Brain pericyte (primary cell): Measurements from ENCODE around the gene SLC25A6.
"Not testable (repeated sequence)": the region's sequence is repeated elsewhere in the genome, so short reads cannot be mapped to it uniquely, and the experiment has no call there.

Experiments used
- DNase-seq: peaks from one replicate; pipeline ENCODE4 v3.0.0-alpha.2; 2012; ENCODE audit warnings: low read depth, low spot score

The SLC25A6 gene

GRCh38 chrX:1390621-1391369, 1.1 kb downstream of the SLC25A6 start:
- no peak for DNase-seq

DNA sequence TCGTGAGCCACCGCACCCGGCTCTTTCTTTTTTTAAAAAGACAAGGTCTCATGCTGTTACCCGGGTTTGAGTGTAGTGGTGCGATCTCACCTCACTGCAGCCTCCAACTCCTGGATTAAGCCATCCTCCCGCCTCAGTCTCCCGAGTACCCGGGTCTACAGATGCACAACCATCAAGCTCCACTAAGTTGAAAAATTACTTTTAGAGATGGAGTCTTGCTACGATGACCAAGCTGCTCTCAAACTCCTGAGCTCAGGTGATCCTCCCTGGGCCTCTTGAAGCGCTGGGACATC, 2.0 kb downstream of the SLC25A6 start:
- no peak for DNase-seq

GRCh38 chrX:1389181-1389992, 2.5 kb downstream of the SLC25A6 start:
- DNase-seq = no peak

GRCh38 chrX:1388651-1389050, 3.3 kb downstream of the SLC25A6 start:
- no peak for DNase-seq

DNA sequence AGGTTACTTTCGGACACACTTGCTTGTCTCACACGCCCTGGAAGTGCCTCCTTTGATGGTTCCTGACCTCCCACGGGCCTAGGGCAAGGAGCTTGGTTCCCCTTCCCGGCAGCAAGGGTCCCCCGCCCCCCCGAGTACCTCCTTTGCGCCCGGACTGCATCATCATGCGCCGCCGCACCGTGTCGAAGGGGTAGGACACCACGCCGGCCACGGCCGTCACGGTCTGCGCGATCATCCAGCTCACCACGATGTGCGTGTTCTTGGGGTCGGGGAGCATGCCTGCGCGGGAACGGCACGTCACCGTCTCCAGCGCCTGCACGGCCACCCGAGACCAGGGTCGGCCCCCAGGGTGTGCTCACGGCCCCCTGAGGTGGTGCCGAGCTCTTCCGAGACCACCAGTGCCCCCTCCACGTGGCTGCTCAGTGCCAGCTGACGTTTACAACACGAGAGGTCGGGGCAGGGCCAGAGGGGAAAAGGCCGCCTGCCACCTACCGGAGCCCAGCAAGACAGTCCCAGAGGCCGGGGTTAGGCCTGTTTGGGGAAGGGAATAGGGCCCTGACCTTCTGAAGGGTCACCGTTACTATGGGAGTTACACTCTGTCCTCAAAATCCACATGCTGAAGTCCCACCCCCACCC, 4.7 kb downstream of the SLC25A6 start:
- DNase-seq = no peak

GRCh38 chrX:1386338-1387127, 5.4 kb downstream of the SLC25A6 start:
- no peak for DNase-seq

GRCh38 chrX:1385253-1386223, 6.4 kb downstream of the SLC25A6 start:
- DNase-seq = peak; percentile 44

DNA sequence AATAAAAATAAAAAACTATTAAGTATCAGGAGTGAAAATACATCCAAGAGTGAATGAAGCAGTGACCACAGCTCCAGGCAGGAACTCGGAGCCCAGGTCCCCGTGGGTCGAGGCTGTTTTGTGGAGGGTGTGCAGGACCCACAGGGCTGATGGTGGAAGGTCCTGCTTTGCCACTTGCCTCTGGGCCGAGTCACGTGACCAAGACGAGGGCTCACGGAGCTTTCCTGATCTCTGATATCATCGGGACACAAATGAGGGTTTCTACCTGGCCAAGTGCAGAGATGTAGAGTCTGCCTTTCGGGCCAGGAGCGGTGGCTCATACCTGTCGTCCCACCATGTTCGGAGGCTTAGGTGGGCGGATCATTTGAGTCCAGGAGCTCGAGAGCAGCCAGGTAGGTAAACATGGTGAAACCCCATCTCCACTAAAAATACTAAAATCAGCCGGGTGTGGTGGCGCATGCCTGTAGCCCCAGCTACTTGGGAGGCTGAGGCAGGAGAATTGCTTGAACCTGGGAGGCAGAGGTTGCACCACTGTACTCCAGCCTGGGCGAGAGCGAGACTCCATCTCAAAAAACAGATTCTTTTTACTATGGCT, 7.2 kb downstream of the SLC25A6 start:
- DNase-seq = no peak

DNA sequence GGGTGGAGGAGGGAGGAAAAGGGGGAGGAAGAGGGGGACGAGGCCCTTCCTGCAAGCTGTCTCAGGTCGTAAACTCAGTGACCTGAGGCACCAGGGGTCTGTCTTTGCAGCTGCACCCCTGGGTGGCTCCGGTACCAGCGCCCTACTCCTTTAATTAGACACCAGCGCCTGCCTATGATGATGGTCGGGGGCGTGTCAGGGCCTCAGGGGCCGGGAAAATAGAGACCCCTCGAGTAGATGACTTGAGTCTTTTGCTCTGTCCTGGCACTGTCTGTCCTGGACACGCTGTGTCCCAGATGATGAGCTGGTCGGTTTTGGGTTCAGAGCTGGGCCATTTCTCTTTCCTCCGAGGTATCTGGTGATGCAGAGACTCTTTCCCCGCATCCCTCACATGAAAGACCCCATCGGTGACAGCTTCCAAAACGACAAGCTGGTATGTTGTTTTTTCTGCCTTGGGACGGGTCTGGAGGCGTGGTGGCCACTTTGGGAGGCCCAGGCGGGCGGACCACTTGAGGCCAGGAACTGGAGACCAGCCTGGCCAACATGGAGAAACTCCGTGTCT, 11.2 kb downstream of the SLC25A6 start:
- no peak for DNase-seq

DNA sequence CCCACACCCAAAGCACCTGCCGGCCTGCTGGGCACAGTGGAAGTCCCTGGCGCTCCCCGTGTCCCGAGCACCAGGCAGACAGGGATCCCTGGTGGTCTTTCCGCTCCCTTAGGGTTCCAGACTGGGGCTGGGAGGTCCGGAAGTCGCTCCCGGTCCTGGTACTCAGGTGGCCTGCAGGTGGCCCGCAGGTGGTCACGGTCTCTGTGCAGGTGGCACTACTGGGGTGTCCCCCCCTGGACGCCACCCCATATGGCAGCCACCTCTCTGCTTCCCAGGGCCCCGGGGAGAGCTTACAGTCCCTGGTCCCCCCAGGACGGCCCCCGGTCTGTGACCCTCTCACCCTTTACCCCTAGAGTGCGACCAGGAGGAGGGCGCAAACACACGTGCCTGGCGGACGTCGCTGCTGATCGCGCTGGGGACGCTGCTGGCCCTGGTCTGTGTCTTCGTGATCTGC, 13.6 kb downstream of the SLC25A6 start:
- DNase-seq = no peak

DNA sequence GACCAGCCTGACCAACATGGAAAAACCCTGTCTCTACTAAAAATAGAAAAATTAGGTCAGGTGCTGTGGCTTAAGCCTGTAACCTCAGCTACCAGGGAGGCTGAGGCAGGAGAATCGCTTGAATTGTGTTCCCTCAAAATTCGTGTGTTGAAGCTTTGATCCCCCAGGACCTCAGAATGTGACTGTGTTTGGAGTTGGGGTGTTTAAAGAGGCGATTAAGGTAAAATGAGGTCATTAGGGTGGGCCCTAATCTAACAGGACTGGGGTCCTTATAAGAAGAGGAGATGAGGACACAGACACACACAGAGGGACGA, 23.6 kb downstream of the SLC25A6 start:
- DNase-seq = no peak

GRCh38 chrX:1366363-1366762, 25.6 kb downstream of the SLC25A6 start:
- DNase-seq = not testable (repeated sequence)

- no peak for DNase-seq
Observed at GRCh38 chrX:1361910-1362309, 30.0 kb downstream of the SLC25A6 start.

DNA sequence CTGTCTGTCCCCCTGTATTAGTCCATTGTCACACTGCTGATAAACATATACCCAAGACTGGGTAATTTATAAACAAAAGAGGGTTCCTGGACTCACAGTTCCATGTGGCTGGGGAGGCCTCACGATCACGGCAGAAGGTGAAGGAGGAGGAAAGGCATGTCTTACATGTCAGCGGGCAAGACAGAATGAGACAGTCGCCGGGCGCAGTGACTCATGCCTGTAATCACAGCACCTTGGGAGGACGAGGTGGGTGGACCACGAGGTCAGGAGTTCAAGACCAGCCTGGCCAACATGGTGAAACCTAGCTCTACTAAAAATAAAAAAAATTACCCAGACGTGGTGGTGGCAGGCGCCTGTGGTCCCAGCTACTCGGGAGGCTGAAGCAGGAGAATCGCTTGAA, 30.6 kb downstream of the SLC25A6 start:
- DNase-seq = no peak

DNA sequence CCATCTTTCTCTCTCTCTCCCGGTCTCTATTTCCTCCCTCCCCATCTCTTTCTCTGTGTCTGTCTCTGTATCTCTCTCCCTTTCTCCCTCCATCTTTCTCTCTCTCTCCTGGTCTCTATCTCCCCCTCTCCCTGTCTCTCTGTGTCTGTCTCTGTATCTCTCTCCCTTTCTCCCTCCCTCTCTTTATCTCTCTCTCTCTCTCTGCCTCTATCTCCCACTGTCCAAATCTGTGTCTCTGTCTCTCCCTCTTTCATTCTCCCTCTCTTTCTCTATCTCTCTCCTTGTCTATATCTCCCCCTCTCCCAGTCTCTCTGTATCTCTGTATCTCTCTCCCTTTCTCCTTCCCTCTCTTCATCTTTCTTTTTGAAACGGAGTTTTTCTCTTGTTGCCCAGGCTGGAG, 31.7 kb downstream of the SLC25A6 start:
- no peak for DNase-seq

DNA sequence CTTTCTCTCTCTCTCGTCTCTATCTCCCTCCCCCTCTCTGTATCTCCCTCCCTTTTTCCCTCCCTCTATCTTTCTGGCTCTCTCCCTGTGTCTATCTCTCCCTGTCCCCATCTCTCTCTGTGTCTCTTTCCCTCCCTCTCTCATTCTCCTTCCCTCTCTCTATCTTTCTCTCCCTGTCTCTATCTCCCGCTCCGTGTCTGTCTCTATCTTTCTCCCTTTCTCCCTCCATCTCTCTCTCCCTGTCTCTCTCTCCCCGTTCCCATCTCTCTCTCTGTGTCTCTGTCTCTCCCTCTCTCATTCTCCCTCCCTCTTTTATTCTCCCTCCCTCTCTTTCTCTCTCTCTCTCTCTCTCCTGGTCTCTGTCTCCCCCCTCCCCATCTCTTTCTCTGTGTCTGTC, 32.4 kb downstream of the SLC25A6 start:
- DNase-seq = no peak

- no peak for DNase-seq
Observed at GRCh38 chrX:1358793-1359476, 33.0 kb downstream of the SLC25A6 start.

- no peak for DNase-seq
Observed at GRCh38 chrX:1357993-1358392, 33.9 kb downstream of the SLC25A6 start.
